NCI-H2171 (cell line): Measurements from ENCODE around the gene C1QTNF8.
"Not testable (repeated sequence)": the region's sequence is repeated elsewhere in the genome, so short reads cannot be mapped to it uniquely, and the experiment has no call there.

Experiments
- DNase-seq: peaks from one replicate; lab custom pipeline; 2025; lab: John Stamatoyannopoulos, UW

The C1QTNF8 gene

DNA sequence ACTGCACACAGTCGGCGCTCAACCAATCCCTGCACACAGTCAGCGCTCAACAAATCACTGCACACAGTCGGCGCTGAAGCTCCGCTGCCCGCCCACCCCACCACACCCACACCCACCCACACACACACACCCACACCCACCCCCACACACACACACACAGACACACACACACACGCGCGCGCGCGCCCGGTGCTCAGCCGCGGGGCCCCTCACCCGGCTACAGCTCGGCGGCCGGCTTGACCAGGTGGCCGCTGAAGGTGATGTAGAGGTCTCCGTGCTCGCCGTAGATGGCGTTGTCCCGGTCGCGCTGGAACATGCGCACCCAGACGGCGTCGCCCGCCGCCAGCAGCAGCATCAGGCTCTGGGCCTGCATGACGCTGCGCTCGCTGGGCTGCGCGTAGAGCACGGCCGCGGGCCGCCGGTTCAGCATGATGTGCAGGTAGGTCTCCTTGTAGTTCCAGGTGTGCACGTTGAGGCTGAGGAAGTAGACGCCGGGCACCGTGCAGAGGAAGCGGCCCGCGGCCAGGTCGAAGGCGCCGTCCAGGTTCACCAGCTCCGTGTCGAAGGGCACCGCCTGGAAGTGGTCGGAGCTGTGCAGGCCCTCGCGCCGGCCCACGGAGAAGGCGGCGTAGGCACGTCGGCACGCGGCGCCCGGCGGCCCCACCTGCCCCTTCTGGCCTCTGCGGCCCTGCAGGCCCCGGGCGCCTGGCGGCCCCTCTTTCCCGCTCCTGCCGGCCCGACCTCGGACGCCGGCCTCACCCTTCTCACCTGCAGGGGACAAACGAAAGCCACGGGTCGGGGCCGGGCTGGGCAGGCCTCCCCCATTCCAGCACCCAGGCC lies 2.5 kb downstream of the C1QTNF8 start:
- no peak for DNase-seq

- DNase-seq = not testable (repeated sequence)
Measured at GRCh38 chr16:1092685-1093283, 3.3 kb downstream of the C1QTNF8 start.

- no peak for DNase-seq
Measured at GRCh38 chr16:1091992-1092552, 4.0 kb downstream of the C1QTNF8 start.

DNA sequence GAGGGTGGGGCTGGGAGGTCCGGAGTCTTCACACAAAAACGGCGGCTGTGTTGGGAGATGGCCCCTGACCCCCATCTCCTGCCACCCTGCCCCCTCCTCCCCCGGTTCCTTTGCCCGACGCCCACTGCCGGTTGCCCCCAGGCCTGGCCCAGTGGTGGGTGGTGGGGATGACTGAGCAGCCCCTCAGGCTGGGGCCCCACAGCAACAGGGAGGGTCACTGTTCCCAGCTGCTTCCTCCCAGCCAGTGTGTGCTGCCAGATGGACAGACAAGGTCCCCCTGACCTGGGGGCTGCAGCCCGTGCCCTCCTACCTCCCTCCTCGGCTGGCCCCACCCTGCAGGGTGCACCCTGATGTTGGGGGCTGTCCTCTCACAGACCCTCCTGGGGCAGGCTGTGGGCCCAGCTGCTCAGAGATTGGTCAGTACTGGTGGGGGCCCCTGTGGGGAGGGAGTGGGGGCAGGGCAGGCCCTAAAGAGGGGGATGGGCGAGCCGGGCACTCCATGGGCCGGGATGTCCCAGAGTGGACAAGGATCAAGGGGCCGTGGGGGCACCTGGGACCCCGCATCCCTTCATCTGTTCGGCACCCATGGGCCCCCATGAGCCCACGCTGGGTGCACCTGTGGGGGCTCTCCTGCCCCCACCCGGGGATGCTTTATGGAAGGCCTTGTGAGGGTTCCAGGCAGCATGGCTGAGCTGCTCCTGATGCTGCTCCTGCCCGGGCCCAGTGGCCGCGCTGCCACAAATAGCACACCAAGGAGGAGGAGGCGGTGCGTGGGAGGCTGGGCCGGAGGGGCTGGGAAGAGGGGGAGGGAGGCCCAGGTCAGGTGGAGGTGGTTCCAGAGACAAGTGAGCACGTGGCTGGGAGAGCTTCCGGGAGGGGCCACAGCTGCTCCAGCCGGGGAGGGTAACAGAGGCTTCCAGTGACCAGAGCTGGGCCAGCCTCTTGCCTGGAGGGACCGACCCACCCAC lies 5.1 kb downstream of the C1QTNF8 start:
- no peak for DNase-seq

DNA sequence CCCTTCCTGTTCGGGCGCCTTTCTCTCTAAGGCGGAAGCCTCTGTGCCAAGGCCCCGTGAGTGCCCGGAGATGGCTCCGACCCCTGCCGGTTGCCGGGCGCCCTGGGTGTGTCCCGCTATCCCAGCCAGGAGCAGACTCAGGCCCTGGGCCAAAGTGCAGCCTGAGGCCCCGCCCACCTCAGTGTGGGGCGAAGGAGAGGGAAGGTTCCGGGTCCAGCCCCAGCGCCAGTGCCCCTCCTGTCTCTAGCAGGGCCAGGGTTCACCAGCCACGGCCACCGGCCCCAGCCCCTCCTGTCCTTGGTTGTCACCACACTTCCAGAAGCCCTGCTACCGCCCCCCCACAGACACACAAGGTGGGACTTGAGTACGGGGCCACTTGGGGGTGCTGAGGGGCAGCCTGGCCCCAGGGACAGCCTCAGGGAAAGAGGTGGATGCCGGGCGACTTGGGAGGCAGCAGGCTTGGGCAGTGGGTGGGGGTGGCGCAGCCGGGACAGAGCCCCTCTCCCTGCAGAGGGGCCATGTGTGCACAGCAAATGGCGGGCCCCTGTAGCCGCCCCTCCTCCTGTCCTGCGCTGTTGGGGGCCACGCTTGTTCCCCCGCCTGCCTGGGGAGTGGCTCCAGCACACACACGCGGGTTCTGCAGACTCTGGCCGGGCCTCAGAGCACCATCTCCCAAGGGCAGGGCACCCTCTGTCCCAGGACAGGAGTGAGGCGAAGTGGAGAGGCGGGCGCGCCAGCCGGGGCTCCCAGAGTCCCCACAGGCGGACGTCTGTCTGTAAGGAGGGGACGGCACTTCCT lies 6.0 kb downstream of the C1QTNF8 start:
- DNase-seq = no peak

DNA sequence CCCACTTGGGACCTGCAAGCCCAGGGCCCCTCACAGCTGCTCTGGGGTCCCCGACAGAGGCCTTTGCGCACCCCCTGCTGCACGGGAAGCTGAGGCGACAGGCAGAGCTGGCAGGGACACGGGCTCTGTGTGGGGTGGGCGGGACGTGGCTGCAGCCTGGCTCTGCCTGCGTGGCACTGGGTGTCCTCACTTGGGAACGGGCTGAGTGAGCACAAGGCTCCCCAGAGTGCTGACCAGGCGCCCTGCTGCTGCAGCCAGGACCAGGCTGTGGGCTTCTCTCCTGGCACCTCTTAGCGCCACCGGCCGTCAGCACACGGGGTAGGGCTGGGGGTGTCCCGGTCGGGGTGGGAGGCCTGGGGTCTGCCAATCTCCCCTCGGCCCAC lies 6.6 kb downstream of the C1QTNF8 start:
- DNase-seq = no peak

DNA sequence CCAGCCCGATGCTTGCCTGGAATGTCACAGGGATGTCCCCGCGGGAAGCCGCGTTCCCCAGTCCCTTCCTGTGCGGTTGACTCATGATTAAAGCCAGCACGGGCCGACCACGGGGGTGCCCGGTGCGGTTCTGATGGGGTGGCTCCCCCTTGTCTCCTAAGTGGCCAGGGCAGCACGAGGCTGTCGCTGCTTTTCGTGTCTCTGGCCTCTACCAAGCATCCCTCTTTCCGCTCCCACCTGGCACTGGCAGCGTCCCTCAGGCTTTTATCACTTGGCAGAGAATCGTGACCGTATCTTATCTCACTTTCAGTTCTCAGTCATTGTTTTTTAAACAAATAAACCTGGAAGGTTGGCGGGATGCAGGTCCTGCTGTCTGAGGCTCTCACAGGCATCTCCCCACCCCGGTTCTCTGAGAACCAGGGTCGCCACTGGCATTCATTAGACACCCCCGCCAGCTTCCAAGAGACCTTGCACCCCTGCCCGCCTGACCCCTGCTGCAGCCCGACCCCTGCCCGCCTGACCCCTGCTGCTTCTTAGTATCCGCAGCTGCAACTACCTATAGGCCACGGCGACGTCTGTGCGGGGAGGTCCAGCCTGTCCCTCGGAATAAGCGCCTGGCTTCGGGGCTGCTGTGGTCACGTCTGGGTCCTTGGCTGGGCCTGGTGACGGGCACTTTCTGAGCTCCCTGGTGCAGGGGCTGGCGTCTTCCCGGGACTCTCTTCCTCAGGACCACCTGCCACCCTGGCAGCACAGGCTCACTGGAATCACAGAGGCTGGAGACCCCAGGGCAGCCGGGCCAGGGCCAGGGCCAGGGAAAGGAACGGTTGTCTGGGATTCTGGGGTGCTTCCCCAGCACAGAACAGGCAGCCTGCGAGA lies 7.5 kb downstream of the C1QTNF8 start:
- DNase-seq = no peak

DNA sequence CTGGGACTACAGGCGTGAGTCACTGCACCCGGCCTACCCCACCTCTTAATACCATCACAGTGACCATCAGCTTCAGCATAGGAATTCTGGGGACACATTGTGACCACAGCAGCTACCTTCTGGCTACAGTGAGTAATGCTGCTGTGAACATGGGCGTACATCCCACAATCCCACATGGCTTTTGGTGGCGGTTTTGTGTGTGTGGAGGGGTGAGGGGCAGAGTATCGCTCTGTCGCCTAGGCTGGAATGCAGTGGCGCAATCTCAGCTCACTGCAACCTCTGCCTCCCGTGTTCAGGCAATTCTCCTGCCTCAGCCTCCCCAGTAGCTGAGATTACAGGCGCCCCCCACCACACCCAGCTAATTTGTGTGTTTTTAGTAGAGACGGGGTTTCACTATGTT lies 9.6 kb downstream of the C1QTNF8 start:
- not testable (repeated sequence) for DNase-seq

DNA sequence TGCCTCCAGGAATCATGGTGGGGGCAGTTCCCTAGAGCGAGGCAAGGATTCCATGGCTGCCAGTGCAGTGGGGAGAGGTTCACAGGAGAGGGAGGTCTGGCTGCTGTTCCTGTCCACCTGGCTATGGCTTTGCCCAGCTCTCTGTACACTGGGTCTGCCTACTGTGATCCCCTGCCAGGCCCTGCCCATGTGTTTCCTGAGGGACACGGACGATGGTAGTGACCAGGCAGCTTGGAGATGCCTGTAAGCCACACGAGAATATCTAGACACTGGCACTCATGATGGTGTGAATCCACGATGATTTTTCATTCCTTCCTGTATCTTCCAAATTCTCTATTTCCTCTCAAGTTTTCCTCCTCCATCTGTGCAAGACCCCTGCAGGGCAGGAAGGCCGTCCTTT lies 11.1 kb downstream of the C1QTNF8 start:
- no peak for DNase-seq

DNA sequence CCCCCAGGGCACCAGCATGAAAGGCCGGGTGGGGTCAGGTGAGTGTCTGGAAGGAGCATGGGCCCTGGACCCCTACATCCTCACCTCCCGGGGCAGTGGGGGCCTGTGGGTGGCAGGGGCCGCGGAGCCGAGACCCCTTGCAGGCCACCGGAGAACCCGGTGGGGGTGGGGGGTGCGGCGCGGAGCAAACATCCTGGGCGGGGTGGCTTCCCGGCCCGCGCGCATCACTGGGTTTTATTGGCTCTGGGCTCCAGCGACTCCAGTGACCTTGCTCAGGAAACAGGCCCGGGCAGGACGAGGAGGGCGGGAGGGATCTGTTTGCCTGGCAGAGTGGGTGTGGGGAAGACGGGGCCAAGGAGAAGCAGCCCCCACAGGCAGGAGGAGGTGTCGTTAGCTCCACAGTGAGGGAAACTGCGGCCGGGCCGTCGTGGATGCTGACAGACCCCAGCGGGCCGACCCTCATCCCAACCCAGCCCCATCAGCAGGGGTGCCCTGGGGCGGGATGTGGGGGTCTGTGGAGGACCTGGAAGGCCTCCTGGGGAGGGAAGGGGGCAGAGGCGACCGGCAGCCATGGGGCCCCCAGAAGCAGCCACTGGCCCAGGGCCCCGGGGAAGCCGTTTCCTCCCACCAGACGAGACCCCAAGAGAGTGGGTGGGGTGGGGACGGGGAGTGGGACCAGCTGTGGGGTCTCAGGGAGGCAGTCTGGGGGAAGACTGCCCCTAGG lies 12.9 kb downstream of the C1QTNF8 start:
- no peak for DNase-seq

DNA sequence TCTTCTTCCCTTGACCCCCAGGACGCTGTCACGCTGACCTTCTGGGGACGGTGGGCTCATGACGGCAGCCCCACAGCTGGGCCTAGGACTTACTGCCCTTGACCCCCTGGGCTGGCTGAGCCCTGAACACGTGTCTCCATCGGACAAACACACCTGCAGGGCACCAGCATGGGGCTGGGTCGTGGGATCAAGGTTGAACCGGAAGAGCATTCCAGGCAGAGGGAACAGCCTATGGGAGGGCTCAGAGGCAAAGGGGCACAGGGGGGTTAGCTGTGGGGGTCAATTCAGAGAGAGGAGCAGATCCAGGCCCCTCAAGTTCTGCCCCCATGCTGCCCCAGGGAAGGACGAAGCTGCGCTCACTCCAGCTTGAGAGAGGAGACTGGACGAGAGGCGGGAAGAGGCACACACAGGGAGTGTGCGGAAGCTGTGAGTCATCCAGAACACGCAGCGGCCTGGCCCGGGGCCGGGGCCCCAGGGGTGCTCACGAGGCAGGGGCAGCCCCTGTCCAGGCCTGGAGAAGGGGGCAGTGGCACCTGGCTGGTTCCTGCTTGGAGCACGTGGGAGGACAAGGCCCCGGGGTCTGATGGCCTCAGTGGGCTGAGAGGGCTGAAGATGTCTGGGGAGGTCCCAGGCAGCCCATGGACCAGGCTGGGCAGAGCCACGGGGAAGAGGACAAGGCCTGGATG lies 13.6 kb downstream of the C1QTNF8 start:
- no peak for DNase-seq

- DNase-seq = no peak
Measured at GRCh38 chr16:1081734-1082265, 14.2 kb downstream of the C1QTNF8 start.

GRCh38 chr16:1080801-1081733 lies 15.0 kb downstream of the C1QTNF8 start:
- DNase-seq = no peak

- no peak for DNase-seq
Measured at GRCh38 chr16:1079786-1080525, 16.1 kb downstream of the C1QTNF8 start.

- no peak for DNase-seq
Measured at GRCh38 chr16:1079341-1079740, 16.7 kb downstream of the C1QTNF8 start.

- DNase-seq = peak; percentile 69
Measured at GRCh38 chr16:1078579-1079021, 17.4 kb downstream of the C1QTNF8 start.
